ENCODE results near the gene GLCCI1. TPM values are rescaled to one million over a fixed set of nuclear protein-coding genes. Genes with fewer than 3 reads are reported as not detected.

GLCCI1 gene
- total RNA-seq, 1 experiment from 2014 or later, result 4.6 TPM

DNA sequence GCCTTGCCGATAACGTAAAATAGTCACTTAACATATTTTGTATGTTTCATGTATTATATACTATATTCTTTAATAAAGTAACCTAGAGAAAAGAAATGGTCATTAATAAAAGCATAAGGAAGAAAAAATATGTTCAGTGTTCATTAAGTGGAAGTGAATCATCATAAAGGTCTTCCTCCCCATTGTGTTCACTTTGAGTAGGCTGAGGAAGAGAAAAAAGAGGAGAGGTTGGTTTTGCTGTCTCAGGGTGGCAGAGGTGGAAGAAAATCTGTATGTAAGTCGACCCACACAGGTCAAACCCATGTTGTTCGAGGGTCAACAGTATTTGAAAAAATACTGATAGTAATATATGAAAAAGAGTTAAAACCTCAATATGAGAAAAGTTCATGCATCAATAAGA lies 90.3 kb downstream of the GLCCI1 start:
- intact Hi-C loops (cut with micrococcal nuclease), result no loop called here
- Histone ChIP-seq H3K36me3 (ENCODE audit: control insufficient read depth in 1 of 2, insufficient read depth in 2 of 2, low read length in 2 of 2) (no peaks in the 10 kb centered on the region), H3K9ac (ENCODE audit: low read length) (no peak overlapping the region), H3K9me3 (ENCODE audit: control insufficient read depth in 1 of 2, insufficient read depth in 1 of 2, low read depth in 1 of 2, low read length in 2 of 2) (no peaks in the 10 kb centered on the region), H3K4me1 (ENCODE audit: control insufficient read depth in 1 of 2, insufficient read depth in 2 of 2, low read length in 2 of 2) (no peaks in the 10 kb centered on the region), H3K79me2 (ENCODE audit: insufficient read depth, low read length) (no peaks in the 10 kb centered on the region), H3K27me3 (ENCODE audit: insufficient read depth, low read length) (no peaks in the 10 kb centered on the region), H3K4me3 (replicated peaks in 1 of 2; ENCODE audit: low read depth in 1 of 2, low read length in 2 of 2) (no peak overlapping the region), H3K9me2 (ENCODE audit: insufficient read depth) (no peaks in the 10 kb centered on the region), H4K20me1 (ENCODE audit: insufficient read depth) (no peaks in the 10 kb centered on the region), H3K27ac (ENCODE audit: low read depth, low read length) (no peak overlapping the region), H3K4me2 (ENCODE audit: low read length) (no peak overlapping the region), H2AFZ (ENCODE audit: low read depth, low read length, poor library complexity, severe bottlenecking) (no peak overlapping the region)
- DNase-seq (ENCODE audit: low read depth, low spot score), result no peak
- ChIA-PET POLR2A (no interaction called here), CTCF (no interaction called here), RAD21 (ENCODE audit: low non-redundant PET in 1 of 2, low total read pairs in 2 of 2, uncharacterized antibody in 2 of 2, unreplicated experiment in 2 of 2) (no interaction called here)
- no TSS peak for BruUV-seq (replicated peaks)
- ATAC-seq, result no peak
- no peak for TF ChIP-seq SIN3A (IDR thresholded peaks at IDR 0.05; ENCODE audit: low read depth)
- no peak for TF ChIP-seq EZH2 (IDR thresholded peaks at IDR 0.05)
- TF ChIP-seq, protein P1, sequence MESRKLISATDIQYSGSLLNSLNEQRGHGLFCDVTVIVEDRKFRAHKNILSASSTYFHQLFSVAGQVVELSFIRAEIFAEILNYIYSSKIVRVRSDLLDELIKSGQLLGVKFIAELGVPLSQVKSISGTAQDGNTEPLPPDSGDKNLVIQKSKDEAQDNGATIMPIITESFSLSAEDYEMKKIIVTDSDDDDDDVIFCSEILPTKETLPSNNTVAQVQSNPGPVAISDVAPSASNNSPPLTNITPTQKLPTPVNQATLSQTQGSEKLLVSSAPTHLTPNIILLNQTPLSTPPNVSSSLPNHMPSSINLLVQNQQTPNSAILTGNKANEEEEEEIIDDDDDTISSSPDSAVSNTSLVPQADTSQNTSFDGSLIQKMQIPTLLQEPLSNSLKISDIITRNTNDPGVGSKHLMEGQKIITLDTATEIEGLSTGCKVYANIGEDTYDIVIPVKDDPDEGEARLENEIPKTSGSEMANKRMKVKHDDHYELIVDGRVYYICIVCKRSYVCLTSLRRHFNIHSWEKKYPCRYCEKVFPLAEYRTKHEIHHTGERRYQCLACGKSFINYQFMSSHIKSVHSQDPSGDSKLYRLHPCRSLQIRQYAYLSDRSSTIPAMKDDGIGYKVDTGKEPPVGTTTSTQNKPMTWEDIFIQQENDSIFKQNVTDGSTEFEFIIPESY (IDR thresholded peaks at IDR 0.05; ENCODE audit: extremely low read depth, insufficient replicate concordance, low read length), result no peak
- TF ChIP-seq TCF7L2 (IDR thresholded peaks at IDR 0.05; ENCODE audit: borderline replicate concordance, extremely low read depth, insufficient read depth, insufficient read length), result no peak
- no peak for TF ChIP-seq ZNF274 (IDR thresholded peaks at IDR 0.05; ENCODE audit: low read depth, low read length)
- no peak for TF ChIP-seq JUND (IDR thresholded peaks at IDR 0.05)
- TF ChIP-seq, protein P2, sequence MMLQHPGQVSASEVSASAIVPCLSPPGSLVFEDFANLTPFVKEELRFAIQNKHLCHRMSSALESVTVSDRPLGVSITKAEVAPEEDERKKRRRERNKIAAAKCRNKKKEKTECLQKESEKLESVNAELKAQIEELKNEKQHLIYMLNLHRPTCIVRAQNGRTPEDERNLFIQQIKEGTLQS (IDR thresholded peaks at IDR 0.05), result no peak
- TF ChIP-seq YY1 (IDR thresholded peaks at IDR 0.05; ENCODE audit: extremely low read depth, insufficient replicate concordance, low read depth, low read length), result no peak
- TF ChIP-seq, protein P3, sequence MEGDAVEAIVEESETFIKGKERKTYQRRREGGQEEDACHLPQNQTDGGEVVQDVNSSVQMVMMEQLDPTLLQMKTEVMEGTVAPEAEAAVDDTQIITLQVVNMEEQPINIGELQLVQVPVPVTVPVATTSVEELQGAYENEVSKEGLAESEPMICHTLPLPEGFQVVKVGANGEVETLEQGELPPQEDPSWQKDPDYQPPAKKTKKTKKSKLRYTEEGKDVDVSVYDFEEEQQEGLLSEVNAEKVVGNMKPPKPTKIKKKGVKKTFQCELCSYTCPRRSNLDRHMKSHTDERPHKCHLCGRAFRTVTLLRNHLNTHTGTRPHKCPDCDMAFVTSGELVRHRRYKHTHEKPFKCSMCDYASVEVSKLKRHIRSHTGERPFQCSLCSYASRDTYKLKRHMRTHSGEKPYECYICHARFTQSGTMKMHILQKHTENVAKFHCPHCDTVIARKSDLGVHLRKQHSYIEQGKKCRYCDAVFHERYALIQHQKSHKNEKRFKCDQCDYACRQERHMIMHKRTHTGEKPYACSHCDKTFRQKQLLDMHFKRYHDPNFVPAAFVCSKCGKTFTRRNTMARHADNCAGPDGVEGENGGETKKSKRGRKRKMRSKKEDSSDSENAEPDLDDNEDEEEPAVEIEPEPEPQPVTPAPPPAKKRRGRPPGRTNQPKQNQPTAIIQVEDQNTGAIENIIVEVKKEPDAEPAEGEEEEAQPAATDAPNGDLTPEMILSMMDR (IDR thresholded peaks at IDR 0.05 in 2 of 3, conservative IDR thresholded peaks at IDR 0.05 in 1 of 3; ENCODE audit: borderline replicate concordance in 1 of 3, insufficient read depth in 1 of 3, low read depth in 2 of 3, low read length in 2 of 3), result no peak
- TF ChIP-seq CBX3 (IDR thresholded peaks at IDR 0.05; ENCODE audit: low read depth), result no peak
- no peak for TF ChIP-seq FOSL1 (IDR thresholded peaks at IDR 0.05; ENCODE audit: low read depth)
- TF ChIP-seq ELF1 (IDR thresholded peaks at IDR 0.05; ENCODE audit: borderline replicate concordance, low read depth), result no peak
- no peak for TF ChIP-seq EGR1 (IDR thresholded peaks at IDR 0.05; ENCODE audit: low read depth)
- TF ChIP-seq, protein P4, sequence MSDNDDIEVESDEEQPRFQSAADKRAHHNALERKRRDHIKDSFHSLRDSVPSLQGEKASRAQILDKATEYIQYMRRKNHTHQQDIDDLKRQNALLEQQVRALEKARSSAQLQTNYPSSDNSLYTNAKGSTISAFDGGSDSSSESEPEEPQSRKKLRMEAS (IDR thresholded peaks at IDR 0.05), result no peak
- TF ChIP-seq, protein P5, sequence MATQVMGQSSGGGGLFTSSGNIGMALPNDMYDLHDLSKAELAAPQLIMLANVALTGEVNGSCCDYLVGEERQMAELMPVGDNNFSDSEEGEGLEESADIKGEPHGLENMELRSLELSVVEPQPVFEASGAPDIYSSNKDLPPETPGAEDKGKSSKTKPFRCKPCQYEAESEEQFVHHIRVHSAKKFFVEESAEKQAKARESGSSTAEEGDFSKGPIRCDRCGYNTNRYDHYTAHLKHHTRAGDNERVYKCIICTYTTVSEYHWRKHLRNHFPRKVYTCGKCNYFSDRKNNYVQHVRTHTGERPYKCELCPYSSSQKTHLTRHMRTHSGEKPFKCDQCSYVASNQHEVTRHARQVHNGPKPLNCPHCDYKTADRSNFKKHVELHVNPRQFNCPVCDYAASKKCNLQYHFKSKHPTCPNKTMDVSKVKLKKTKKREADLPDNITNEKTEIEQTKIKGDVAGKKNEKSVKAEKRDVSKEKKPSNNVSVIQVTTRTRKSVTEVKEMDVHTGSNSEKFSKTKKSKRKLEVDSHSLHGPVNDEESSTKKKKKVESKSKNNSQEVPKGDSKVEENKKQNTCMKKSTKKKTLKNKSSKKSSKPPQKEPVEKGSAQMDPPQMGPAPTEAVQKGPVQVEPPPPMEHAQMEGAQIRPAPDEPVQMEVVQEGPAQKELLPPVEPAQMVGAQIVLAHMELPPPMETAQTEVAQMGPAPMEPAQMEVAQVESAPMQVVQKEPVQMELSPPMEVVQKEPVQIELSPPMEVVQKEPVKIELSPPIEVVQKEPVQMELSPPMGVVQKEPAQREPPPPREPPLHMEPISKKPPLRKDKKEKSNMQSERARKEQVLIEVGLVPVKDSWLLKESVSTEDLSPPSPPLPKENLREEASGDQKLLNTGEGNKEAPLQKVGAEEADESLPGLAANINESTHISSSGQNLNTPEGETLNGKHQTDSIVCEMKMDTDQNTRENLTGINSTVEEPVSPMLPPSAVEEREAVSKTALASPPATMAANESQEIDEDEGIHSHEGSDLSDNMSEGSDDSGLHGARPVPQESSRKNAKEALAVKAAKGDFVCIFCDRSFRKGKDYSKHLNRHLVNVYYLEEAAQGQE (IDR thresholded peaks at IDR 0.05; ENCODE audit: low read depth), result no peak
- TF ChIP-seq POLR2AphosphoS5 (IDR thresholded peaks at IDR 0.05; ENCODE audit: low read depth, low read length), result no peak
- TF ChIP-seq CEBPB (IDR thresholded peaks at IDR 0.05; ENCODE audit: low read depth), result no peak
- TF ChIP-seq SRF (IDR thresholded peaks at IDR 0.05; ENCODE audit: low read depth), result no peak

All from HCT116 (cell line).